ENCODE results near the gene FAM118B.

DNA sequence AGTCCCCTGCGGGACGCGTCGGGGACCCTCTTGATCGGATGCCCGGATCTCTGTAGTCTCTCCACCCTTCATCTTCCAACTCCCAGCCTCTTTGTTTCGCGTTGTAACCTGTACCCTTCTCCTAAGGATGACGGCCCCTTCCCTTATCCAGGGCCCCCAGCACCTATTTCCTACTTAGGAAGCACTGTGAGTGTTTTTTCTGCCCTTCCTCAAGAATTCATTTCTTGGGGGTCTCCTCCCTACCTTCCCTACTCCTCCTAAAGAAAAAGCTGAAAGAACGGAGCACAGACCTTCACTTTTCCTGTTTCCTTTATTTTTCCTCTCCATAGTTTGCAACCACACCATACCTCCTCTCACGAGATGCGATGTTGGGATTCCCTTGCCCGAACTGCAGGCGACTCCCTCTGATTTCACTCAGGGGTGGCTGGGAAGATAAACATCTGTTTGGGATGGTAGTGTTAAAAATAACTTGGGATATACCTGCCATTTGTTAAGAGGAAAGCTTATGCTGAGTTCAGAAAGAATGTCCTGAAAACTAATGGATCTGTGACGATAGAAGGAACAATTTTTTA, 593 bp downstream of the FAM118B start:
- no peak for TF ChIP-seq CEBPB (IDR thresholded peaks at IDR 0.05; ENCODE audit: low read depth, low read length)
- TF ChIP-seq, protein P1, sequence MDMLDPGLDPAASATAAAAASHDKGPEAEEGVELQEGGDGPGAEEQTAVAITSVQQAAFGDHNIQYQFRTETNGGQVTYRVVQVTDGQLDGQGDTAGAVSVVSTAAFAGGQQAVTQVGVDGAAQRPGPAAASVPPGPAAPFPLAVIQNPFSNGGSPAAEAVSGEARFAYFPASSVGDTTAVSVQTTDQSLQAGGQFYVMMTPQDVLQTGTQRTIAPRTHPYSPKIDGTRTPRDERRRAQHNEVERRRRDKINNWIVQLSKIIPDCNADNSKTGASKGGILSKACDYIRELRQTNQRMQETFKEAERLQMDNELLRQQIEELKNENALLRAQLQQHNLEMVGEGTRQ (IDR thresholded peaks at IDR 0.05; ENCODE audit: low read length) = no peak
